Naive thymus-derived CD8-positive, alpha-beta T cell (primary cell): Measurements from ENCODE around the gene SEMA6C. TPM values are rescaled to one million over a fixed set of nuclear protein-coding genes. Genes with fewer than 3 reads are reported as not detected.
A peak's percentile ranks its signal among the peaks of the same experiment; 100 is the strongest.

Experiments used
- ATAC-seq, 2 donors: fragments of 150-1000 bp; cut with Tn5 transposase in 1 of 2; sonication (Bioruptor Pico), chemical (Tn5 transposase) in 1 of 2; 1 replicate in 1 of 2; 2 replicates in 1 of 2; pipeline ENCODE4 v1.10.0; 2021; ENCODE audit warnings: mild to moderate bottlenecking in 2 of 2, moderate library complexity in 2 of 2
- POLR2A ChIA-PET: fragments of 350-600 bp; sonication (Branson Sonifier 250); formaldehyde crosslinking; loops from one replicate; lab custom pipeline; 2021; ENCODE audit warnings: antibody characterized with exemption; lab: Charles Lee
- DNase-seq, 10 donors: peaks; one replicate each; pipeline versions ENCODE4 v3.0.0 to v3.0.0-alpha.2; 2020 to 2022
- H3K27ac Mint-ChIP-seq, 10 donors: one replicate each; pipeline ENCODE4 v1.8.0; 2020 to 2022; ENCODE audit warnings: mild to moderate bottlenecking in 10 of 10, mixed read lengths in 10 of 10, moderate library complexity in 4 of 10, inconsistent platforms in 1 of 10
- H3K27me3 Mint-ChIP-seq, 5 donors: one replicate each; pipeline ENCODE4 v1.8.0; 2021 to 2022; ENCODE audit warnings: mixed read lengths in 5 of 5
- H3K36me3 Mint-ChIP-seq, 3 donors: one replicate each; pipeline ENCODE4 v1.8.0; 2020 to 2022; ENCODE audit warnings: mixed read lengths in 3 of 3, mild to moderate bottlenecking in 2 of 3, inconsistent platforms in 1 of 3
- H3K4me1 Mint-ChIP-seq, 4 donors: one replicate each; pipeline ENCODE4 v1.8.0; 2021 to 2022; ENCODE audit warnings: mixed read lengths in 4 of 4
- H3K4me3 Mint-ChIP-seq, 10 donors: one replicate each; pipeline ENCODE4 v1.8.0; 2020 to 2022; ENCODE audit warnings: mild to moderate bottlenecking in 10 of 10, mixed read lengths in 10 of 10, moderate library complexity in 6 of 10, inconsistent platforms in 1 of 10
- H3K9me3 Mint-ChIP-seq, 9 donors: one replicate each; pipeline ENCODE4 v1.8.0; 2020 to 2022; ENCODE audit warnings: mixed read lengths in 9 of 9, mild to moderate bottlenecking in 3 of 9, inconsistent platforms in 1 of 9, moderate library complexity in 1 of 9
- polyA plus RNA-seq, 3 donors: library from polyadenylated mRNA; unstranded; fragments of 300-500 nt; fragmentation: Illumina TruSeq; gene quantifications; one replicate each; pipeline ENCODE4 v1.2.3, GENCODE V29; 2021
- total RNA-seq, 8 experiments: library from RNA in 2 of 8; stranded (reverse) in 2 of 8; gene quantifications; one replicate each; pipeline ENCODE4 v1.2.3 and lab custom pipeline; 2021 to 2026

SEMA6C gene
- total and polyA plus RNA-seq, 5 experiments from 2014 or later, result 0.57 to 13.2 (median 1.1) TPM

DNA sequence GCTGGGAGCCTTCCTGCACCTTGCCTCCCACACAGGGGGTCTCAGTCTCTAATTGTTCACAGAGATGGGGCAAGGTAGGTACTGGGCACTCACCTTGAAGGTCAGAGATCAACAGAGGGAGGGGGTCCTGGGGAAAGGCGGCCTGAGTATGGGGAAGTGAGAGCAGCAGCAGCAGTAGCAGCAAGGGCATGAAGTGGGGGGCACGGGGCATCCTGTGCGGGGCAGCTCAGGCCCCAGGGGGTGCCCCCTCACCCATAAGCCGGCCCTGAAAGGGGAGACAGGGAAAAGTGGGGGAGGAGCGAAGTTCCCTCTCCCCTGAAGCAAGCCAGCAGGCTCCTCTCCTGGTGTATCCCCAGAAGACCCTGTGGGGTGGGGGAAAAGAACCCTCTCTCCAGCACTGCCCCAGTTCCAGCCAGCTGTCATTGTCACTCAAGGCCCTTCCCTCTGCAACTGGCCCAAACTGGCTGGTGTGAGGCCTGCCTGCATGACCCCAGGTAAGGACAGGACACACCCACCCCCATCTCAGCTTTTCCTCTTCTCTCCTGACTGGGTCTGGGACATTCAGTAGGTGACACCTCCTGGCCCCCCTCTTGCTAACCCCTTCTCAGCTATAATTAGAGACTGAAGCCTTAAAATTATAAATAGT lies 3.9 kb downstream of the SEMA6C start:
- Mint-ChIP-seq H3K36me3 (no peaks in the 10 kb centered on the region), H3K9me3 (no peaks in the 10 kb centered on the region), H3K27me3 (no peaks in the 10 kb centered on the region), H3K4me1 (peaks cover 11 to 21% (median 14%) of the 10 kb centered on the region in 4 donors), H3K4me3 (no peak overlapping the region), H3K27ac (no peak overlapping the region)
- no peak for DNase-seq
- POLR2A ChIA-PET, result interaction anchor here (3.9 kb wide), 1 partner anchor 11 kb away, joined by 24 read pairs; no protein-coding TSS in a partner anchor
- ATAC-seq, result no peak

DNA sequence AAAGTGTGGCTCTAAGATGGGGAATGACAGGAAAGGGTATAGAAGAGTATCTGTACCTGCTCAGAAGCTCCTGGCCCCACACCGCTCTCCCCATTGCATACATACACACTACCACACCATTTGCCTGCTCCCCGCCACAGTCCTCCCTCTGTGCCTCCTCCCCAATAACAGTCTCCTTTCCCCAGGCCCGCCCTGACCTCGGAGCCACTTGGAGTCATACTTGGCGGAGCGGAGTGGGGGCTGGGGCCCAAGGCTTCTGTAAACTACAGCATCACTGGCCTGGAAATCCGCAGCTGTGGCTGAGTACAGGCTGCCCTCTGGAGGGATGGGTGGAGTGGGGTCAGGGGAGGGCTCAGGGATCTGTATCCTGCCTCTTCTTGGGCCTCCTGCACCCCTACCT lies 8.6 kb downstream of the SEMA6C start:
- Mint-ChIP-seq H3K27me3 (no peaks in the 10 kb centered on the region), H3K4me1 (peaks cover 0 to 8% (median 2%) of the 10 kb centered on the region in 4 donors), H3K36me3 (no peaks in the 10 kb centered on the region), H3K9me3 (no peaks in the 10 kb centered on the region), H3K4me3 (peak overlapping the region in 1 of 10 donors; percentile 39), H3K27ac (no peak overlapping the region)
- ATAC-seq, result no peak
- POLR2A ChIA-PET, result interaction anchor here (0.6 kb wide), 1 partner anchor 10 kb away, joined by 6 read pairs; no protein-coding TSS in a partner anchor
- DNase-seq, result no peak

DNA sequence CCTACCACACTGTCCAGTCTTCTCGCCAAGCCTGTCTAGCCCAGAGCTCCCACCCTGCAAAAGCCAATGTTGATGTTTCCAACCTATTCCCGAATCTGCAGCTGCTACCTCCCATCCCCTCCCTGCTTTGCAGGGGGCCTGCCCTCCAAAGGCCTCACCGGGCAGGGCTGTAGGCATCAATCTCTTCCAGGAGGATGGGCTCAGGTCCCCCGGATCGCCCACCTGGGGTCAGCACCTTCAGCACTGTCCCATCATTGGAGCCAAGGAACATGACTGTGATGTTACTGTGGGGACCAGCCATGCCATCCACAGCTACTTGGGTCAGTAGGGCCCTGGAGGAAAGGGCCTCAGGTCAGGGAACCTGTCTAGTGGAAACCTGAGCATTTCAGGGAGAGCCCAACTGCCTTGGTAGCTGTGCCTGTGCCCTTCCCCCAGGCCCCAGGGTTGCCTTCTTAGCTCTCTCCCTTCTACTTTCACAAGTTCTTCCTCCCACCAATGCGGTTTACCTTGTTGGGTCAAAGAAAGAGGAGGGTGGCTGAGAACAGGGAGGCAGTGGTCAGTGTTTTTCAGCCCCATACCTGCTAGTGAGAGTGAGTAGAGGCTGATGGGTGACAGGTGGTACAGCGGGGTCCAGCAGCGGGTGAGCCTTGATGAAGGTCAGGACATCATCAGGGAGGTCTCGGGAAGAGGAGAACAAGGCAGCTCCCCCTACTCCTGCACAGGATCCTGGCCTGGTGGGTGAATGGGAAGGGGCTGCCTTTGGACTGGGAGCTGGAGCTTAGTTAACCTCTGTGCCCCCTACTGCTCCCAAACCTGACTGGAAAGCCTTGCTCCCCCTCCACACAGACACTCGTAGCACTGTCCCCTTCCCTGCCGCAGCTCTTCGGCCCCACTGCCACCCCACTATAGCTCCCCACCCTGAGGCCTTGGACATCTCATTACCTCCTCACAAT lies 10.7 kb downstream of the SEMA6C start:
- POLR2A ChIA-PET, result no interaction called here
- H3K4me3 Mint-ChIP-seq, result no peak overlapping the region

DNA sequence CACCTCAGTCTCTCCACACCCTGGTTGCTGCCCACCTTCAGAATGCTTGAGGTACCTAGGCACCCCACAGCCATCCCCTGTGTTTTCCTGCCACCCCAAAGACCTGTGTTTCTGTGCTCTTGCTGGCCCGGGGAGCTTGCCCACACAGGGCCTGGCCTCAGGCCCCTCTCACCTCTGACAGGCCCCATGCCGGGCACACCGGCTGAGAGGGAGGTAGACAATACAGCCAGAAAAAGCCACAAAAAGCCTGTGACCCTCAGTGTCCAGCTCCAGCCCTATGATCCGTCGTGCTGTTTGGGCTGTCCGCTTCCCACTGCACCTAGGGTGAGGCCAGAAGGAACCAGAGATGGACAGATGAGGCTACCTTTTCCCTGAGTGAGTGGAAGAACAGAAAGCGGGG lies 11.4 kb downstream of the SEMA6C start:
- Mint-ChIP-seq H3K36me3 (no peaks in the 10 kb centered on the region), H3K4me1 (peaks cover 5 to 21% (median 12%) of the 10 kb centered on the region in 4 donors), H3K27me3 (no peaks in the 10 kb centered on the region), H3K27ac (no peak overlapping the region), H3K9me3 (no peaks in the 10 kb centered on the region), H3K4me3 (peak overlapping the region in 1 of 10 donors; percentile 24)
- DNase-seq (no peak), ATAC-seq (no peak)
- POLR2A ChIA-PET, result no interaction called here

More for the DNA sequence above, 10.7 kb downstream of the SEMA6C start:
- DNase-seq, result no peak
- H3K9me3 Mint-ChIP-seq, result no peaks in the 10 kb centered on the region
- H3K27ac Mint-ChIP-seq, result peak overlapping the region in 3 of 10 donors; percentile 17 to 43 (median 34)
- peaks cover 5 to 21% (median 10%) of the 10 kb centered on the region in 4 donors for H3K4me1 Mint-ChIP-seq
- no peak for ATAC-seq
- no peaks in the 10 kb centered on the region for H3K27me3 Mint-ChIP-seq
- no peaks in the 10 kb centered on the region for H3K36me3 Mint-ChIP-seq

DNA sequence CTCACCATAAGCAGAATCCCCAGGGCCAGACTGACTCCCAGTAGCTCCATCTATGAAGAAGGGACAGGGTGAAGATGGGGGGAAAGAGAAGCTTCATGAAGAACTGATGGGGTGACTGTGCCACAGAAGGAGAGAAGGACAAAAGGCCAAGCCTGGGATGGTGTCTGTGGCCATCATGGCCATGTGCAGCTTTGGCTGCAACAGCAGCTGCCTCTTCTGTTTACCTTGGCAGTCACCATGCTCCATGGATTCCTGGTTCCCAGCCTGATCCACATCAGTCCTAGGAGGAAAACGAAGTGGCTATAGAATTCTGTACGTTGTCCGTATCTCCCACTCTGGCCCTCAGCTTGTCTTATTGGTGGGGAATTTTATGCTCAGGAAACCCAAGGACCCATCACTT lies 12.0 kb downstream of the SEMA6C start:
- no peak for ATAC-seq
- Mint-ChIP-seq H3K27me3 (no peaks in the 10 kb centered on the region), H3K27ac (peak overlapping the region in 2 of 10 donors; percentile 71 to 75), H3K9me3 (no peaks in the 10 kb centered on the region), H3K4me3 (peak overlapping the region in 4 of 10 donors; percentile 13 to 34 (median 16)), H3K4me1 (peaks cover 5 to 21% (median 12%) of the 10 kb centered on the region in 4 donors), H3K36me3 (no peaks in the 10 kb centered on the region)
- DNase-seq, result no peak
- POLR2A ChIA-PET, result interaction anchor here (0.5 kb wide), 1 partner anchor 877 kb away, joined by 3 read pairs; the partner anchor contains the start of gene CA14

DNA sequence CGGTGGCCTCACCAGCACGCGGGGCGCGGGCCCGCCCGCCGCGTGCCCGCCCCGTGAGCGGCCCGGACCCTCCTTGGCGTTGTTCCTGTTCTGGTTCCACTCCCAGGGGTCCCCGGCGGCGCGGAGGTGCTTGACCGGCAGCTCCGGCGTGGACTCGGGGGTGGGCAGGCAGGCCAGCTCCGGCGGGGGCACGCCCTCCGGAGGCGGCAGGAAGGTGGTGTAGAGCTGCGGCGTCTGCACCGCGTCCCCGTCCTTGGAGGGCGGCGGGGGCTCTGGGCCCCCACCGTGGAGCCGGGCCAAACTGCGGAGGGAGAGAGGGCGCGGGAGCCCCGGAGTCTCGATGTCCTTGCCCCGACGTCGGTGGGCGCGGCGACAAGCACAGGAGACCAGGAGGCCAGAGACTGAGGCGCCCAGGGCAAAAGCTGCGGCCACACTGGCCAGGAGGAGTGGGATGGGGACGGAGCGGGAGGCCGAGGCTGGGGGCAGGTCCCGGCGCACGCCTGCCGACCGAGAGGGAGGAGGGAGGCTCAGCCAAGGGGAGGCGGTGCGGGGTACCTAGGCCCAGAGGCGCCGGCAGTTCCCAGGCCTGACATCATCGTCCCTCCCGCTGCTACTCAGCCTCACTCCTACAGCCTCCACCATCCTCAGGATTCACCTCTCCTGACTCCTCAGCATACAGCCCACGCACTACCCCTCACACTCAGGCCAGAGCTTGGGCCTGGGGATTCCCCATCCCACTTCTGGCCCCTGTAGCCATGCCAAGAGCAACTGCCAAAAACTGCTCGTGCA lies 13.2 kb downstream of the SEMA6C start:
- Mint-ChIP-seq H3K4me1 (peaks cover 5 to 21% (median 12%) of the 10 kb centered on the region in 4 donors), H3K4me3 (no peak overlapping the region), H3K27ac (no peak overlapping the region), H3K27me3 (no peaks in the 10 kb centered on the region), H3K9me3 (no peaks in the 10 kb centered on the region), H3K36me3 (peaks cover 0 to 2% (median 0%) of the 10 kb centered on the region in 3 donors)
- ATAC-seq (no peak), DNase-seq (no peak)
- POLR2A ChIA-PET, result interaction anchor here (3.1 kb wide), 1 partner anchor 9 kb away, joined by 24 read pairs; no protein-coding TSS in a partner anchor

DNA sequence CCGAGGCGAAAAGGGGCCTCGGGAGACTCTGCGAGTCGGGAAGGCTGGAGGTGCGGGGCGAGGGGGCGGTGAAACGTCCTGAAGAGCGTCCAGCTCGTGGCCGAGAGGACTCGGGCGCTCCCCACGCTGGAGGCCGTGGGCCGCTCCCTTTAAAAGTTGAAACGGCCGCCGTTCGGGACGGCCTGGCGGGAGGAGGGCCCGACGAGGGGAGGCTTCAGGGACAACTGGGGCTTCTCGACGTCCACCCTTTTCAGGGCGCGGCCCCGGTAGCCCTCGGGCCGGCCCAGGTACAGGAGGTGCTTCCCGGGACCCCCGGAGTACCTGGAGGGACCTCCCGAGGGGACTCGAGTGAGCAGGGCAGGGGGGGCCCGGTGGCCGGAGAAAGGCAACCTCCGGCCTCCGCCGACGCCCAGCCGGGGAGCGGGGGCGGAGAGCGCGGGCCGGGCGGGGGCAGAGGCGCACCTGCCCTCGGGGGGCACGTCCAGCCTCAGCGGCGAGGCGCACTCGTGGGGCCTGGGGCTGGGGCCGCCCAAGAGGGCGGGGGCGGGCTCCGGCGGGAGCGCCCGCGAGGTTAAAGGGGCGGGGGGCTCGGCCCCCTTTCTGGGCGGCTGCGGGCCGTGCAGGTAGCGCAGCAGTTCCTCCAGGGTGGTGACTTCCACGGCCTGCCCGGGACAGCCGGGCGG lies 14.0 kb downstream of the SEMA6C start:
- POLR2A ChIA-PET, result interaction anchor here (1.2 to 3.1 kb wide), 5 partner anchors 10 to 25 kb away, joined by 3 to 24 read pairs (median 20); partner anchors contain the start of genes SEMA6C and TNFAIP8L2
- Mint-ChIP-seq H3K27ac (no peak overlapping the region), H3K4me3 (peak overlapping the region in 4 of 10 donors; percentile 7 to 76 (median 32))

DNA sequence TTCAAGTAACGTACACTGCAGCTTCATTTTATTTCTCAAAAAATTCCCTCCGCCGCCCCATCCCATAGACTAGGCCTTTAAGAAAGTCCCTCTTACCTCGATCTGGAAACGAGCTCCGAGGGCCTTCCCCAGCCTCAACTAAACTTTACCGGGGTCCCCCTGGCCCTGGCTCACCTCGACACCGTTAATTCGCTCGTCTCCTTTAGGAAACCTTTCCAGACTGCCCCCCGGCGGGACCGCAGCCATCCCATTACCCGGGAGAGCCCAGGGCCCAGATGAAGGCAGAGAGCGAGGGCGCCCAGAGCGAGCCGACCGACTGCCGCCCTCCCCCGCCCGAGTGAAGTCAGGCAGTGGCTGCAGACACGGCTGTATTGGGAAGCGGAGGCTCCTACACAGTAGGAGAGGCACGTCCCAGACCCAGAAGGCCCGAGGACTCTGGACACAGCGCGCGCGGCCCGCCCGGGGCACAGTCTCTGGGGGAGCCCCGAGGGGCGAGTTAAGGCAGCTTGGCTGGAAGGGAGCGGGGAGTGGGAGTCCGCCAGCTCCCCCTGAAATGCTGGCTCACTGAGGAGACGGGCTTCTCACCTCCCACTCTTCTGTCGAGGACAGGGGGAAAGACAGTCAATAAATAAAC lies 14.6 kb downstream of the SEMA6C start:
- Mint-ChIP-seq H3K27me3 (no peaks in the 10 kb centered on the region), H3K27ac (peak overlapping the region in 9 of 10 donors; percentile 79 to 97 (median 93)), H3K4me3 (peak overlapping the region; percentile 76 to 91 (median 84)), H3K4me1 (peaks cover 4 to 20% (median 12%) of the 10 kb centered on the region in 4 donors), H3K9me3 (no peaks in the 10 kb centered on the region), H3K36me3 (peaks cover 0 to 2% (median 0%) of the 10 kb centered on the region in 3 donors)
- POLR2A ChIA-PET, result interaction anchor here (0.5 to 3.1 kb wide), 18 partner anchors 11 to 768 kb away, joined by 3 to 24 read pairs (median 5); partner anchors contain the start of genes CDC42SE1, RPRD2, SEMA6C and TNFAIP8L2
- no peak for ATAC-seq
- DNase-seq, result no peak

More for the DNA sequence above, 14.0 kb downstream of the SEMA6C start:
- DNase-seq (no peak), ATAC-seq (no peak)
- peaks cover 0 to 2% (median 0%) of the 10 kb centered on the region in 3 donors for H3K36me3 Mint-ChIP-seq
- peaks cover 5 to 21% (median 12%) of the 10 kb centered on the region in 4 donors for H3K4me1 Mint-ChIP-seq
- no peaks in the 10 kb centered on the region for H3K27me3 Mint-ChIP-seq
- no peaks in the 10 kb centered on the region for H3K9me3 Mint-ChIP-seq

DNA sequence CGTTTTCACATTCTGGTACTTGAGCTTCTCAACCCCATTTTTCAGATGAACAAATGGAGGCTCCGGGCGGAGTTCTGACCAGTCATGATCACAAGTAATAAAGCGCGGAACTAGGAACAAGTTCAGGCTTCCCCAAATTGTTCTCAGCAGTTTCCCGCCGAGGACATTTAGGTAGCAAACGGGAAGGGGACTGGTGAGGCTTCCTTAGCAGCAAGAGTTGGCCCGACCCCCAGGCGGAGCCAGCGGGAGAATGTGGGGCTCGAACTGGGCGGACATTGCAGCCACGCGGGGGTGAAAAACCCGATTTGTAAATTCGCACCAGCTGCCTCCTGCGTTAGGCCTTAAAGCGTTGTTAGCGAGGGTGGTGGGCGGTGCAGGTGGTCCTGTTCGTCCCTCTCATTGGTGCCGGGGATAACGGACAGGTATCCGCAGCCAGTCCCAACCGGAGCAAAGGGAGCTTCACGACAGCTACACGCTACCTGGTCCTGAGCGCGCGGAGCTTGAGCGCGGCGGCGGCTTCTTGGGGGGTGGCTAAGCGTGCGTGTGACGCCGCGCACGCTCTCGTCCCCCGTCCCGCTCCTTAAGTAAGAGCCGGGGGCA lies 15.3 kb downstream of the SEMA6C start:
- POLR2A ChIA-PET, result interaction anchor here (0.5 to 3.1 kb wide), 19 partner anchors 11 to 767 kb away, joined by 3 to 24 read pairs (median 5); partner anchors contain the start of genes CDC42SE1, PSMD4, RPRD2 and SEMA6C
- Mint-ChIP-seq H3K27ac (peak overlapping the region; percentile 69 to 97 (median 92)), H3K4me3 (peak overlapping the region; percentile 76 to 91 (median 84)), H3K4me1 (peaks cover 0 to 13% (median 12%) of the 10 kb centered on the region in 4 donors), H3K9me3 (no peaks in the 10 kb centered on the region), H3K27me3 (no peaks in the 10 kb centered on the region), H3K36me3 (peaks cover 0 to 6% (median 0%) of the 10 kb centered on the region in 3 donors)
- ATAC-seq (peak; percentile 100), DNase-seq (peak; percentile 74 to 94 (median 87))

DNA sequence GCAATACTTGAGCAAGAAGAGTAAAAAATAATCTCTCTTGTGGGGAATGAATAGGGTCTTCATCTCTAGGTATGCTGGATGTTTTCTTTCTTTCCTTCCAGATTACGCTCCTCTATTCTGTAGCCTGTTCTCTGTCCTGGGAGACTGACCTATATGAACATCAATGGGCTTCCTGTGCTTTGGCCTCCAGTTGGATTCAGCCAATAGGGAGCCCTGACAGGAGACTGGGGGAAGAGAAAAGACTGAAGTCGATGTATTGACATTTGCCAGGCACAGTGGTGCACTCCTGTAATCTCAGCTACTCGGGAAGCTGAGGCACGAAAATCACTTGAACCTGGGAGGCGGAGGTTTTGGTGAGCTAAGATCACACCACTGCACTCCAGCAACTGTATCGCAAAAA lies 17.6 kb downstream of the SEMA6C start:
- no peak overlapping the region for H3K27ac Mint-ChIP-seq
- POLR2A ChIA-PET, result interaction anchor here (0.6 kb wide), 1 partner anchor 306 kb away, joined by 3 read pairs; no protein-coding TSS in a partner anchor
- H3K9me3 Mint-ChIP-seq, result no peaks in the 10 kb centered on the region
- no peak overlapping the region for H3K4me3 Mint-ChIP-seq
- peaks cover 0 to 21% (median 4%) of the 10 kb centered on the region in 3 donors for H3K36me3 Mint-ChIP-seq
- H3K4me1 Mint-ChIP-seq, result peaks cover 0 to 13% (median 12%) of the 10 kb centered on the region in 4 donors
- DNase-seq (no peak), ATAC-seq (no peak)
- H3K27me3 Mint-ChIP-seq, result no peaks in the 10 kb centered on the region
